GM12892 (cell line): Measurements from ENCODE around the gene SPSB3.

Experiments
- POLR2A ChIP-seq: IDR thresholded peaks from 2 replicates; pipeline ENCODE4 v1.6.1; 2011; ENCODE audit warnings: low read depth, low read length, control low read depth
- POLR2AphosphoS5 ChIP-seq: IDR thresholded peaks from 2 replicates; pipeline ENCODE4 v1.6.1; 2011; ENCODE audit warnings: low read depth, low read length, control low read depth
- TAF1 ChIP-seq: IDR thresholded peaks from 2 replicates; pipeline ENCODE4 v1.6.1; 2011; ENCODE audit warnings: low read depth, mild to moderate bottlenecking, control low read depth, low read length, borderline replicate concordance

GRCh38 chr16:1789643-1790045 lies 7.3 kb upstream of the SPSB3 start:
- no peak; the same call in 1 of the 2 replicates for TF ChIP-seq POLR2A
- TF ChIP-seq POLR2AphosphoS5, result no peak
- no peak for TF ChIP-seq TAF1
